RWPE2 (cell line): ENCODE measurements around the gene LRRC8D.

Source experiments
- ATAC-seq: fragments of 200-7000 bp; cut with Tn5 transposase; 3 replicates; pipeline ENCODE4 v1.9.1; 2021; ENCODE audit warnings: low read depth
- DNase-seq: peaks from one replicate; pipeline ENCODE4 v3.0.0-alpha.2; 2020; ENCODE audit warnings: low spot score
- H3K27ac ChIP-seq: fragments of 450-650 bp; 2 replicates; pipeline ENCODE4 v1.5.1; 2017; ENCODE audit warnings: mild to moderate bottlenecking; ENCODE audit not compliant: poor library complexity, severe bottlenecking
- H3K27me3 ChIP-seq: fragments of 250-450 bp; sonication (Bioruptor Pico); 2 replicates; pipeline ENCODE4 v1.5.1; 2021; ENCODE audit warnings: mild to moderate bottlenecking, moderate library complexity; ENCODE audit not compliant: insufficient read depth, poor library complexity, severe bottlenecking
- H3K36me3 ChIP-seq: fragments of 250-450 bp; sonication (Bioruptor Pico); 2 replicates; pipeline ENCODE4 v1.5.1; 2020; ENCODE audit warnings: low read depth, mild to moderate bottlenecking, moderate library complexity
- H3K4me1 ChIP-seq: fragments of 250-450 bp; sonication (Bioruptor Pico); 2 replicates; pipeline ENCODE4 v1.5.1; 2021; ENCODE audit warnings: mild to moderate bottlenecking, moderate library complexity; ENCODE audit not compliant: insufficient read depth, poor library complexity, severe bottlenecking
- H3K4me3 ChIP-seq: fragments of 250-450 bp; sonication (Bioruptor Pico); 2 replicates; pipeline ENCODE4 v1.5.1; 2021; ENCODE audit warnings: mild to moderate bottlenecking, moderate library complexity; ENCODE audit not compliant: severe bottlenecking
- H3K9me3 ChIP-seq: fragments of 250-450 bp; sonication (Bioruptor Pico); 2 replicates; pipeline ENCODE4 v1.5.1; 2021; ENCODE audit warnings: mild to moderate bottlenecking, moderate library complexity; ENCODE audit not compliant: severe bottlenecking
- CTCF ChIP-seq: fragments of 450-650 bp; IDR thresholded peaks from one replicate; pipeline ENCODE4 v1.5.1; 2017; ENCODE audit warnings: mild to moderate bottlenecking, moderate library complexity; ENCODE audit not compliant: poor library complexity, severe bottlenecking

Gene LRRC8D

GRCh38 chr1:89927049-89927448 is 106.2 kb downstream of the LRRC8D start:
- no peak for TF ChIP-seq CTCF
- H3K27me3 ChIP-seq = no peaks in the 10 kb centered on the region
- H3K27ac ChIP-seq = no peak overlapping the region
- no peaks in the 10 kb centered on the region for H3K4me1 ChIP-seq
- H3K36me3 ChIP-seq = peaks cover 17% of the 10 kb centered on the region
- DNase-seq (no peak), ATAC-seq (no peak)
- H3K4me3 ChIP-seq = no peak overlapping the region
- H3K9me3 ChIP-seq = no peaks in the 10 kb centered on the region

GRCh38 chr1:89927478-89927877 is 106.6 kb downstream of the LRRC8D start:
- no peak for TF ChIP-seq CTCF

GRCh38 chr1:89928506-89928905 is 107.7 kb downstream of the LRRC8D start:
- H3K27me3 ChIP-seq = no peaks in the 10 kb centered on the region
- H3K4me1 ChIP-seq = no peaks in the 10 kb centered on the region
- no peak overlapping the region for H3K4me3 ChIP-seq
- H3K27ac ChIP-seq = no peak overlapping the region
- TF ChIP-seq CTCF = no peak
- H3K9me3 ChIP-seq = no peaks in the 10 kb centered on the region
- peaks cover 21% of the 10 kb centered on the region for H3K36me3 ChIP-seq
- DNase-seq (no peak), ATAC-seq (no peak)

More at GRCh38 chr1:89927478-89927877, 106.6 kb downstream of the LRRC8D start:
- no peaks in the 10 kb centered on the region for H3K9me3 ChIP-seq
- no peak for ATAC-seq
- no peaks in the 10 kb centered on the region for H3K4me1 ChIP-seq
- no peaks in the 10 kb centered on the region for H3K27me3 ChIP-seq
- DNase-seq = no peak
- H3K27ac ChIP-seq = no peak overlapping the region
- H3K4me3 ChIP-seq = no peak overlapping the region
- H3K36me3 ChIP-seq = peaks cover 17% of the 10 kb centered on the region

- Histone ChIP-seq H3K36me3 (peaks cover 14% of the 10 kb centered on the region), H3K27ac (no peak overlapping the region), H3K4me1 (no peaks in the 10 kb centered on the region), H3K9me3 (no peaks in the 10 kb centered on the region), H3K27me3 (no peaks in the 10 kb centered on the region), H3K4me3 (no peak overlapping the region)
- no peak for TF ChIP-seq CTCF
- no peak for DNase-seq
- ATAC-seq = no peak
Observed at GRCh38 chr1:89929467-89930063, 108.7 kb downstream of the LRRC8D start.

- TF ChIP-seq CTCF = no peak
- peaks cover 14% of the 10 kb centered on the region for H3K36me3 ChIP-seq
- ATAC-seq (no peak), DNase-seq (no peak)
- no peak overlapping the region for H3K4me3 ChIP-seq
- H3K27ac ChIP-seq = no peak overlapping the region
- H3K9me3 ChIP-seq = no peaks in the 10 kb centered on the region
- no peaks in the 10 kb centered on the region for H3K27me3 ChIP-seq
- H3K4me1 ChIP-seq = no peaks in the 10 kb centered on the region
Observed at GRCh38 chr1:89930579-89930978, 109.7 kb downstream of the LRRC8D start.
